ENCODE data around the gene OR8G5. TPM values are rescaled to one million over a fixed set of nuclear protein-coding genes. Genes with fewer than 3 reads are reported as not detected.

OR8G5 gene
- not detected in 2 replicates for total RNA-seq

GRCh38 chr11:124256076-124256475 lies at the start of gene OR8G5:
OR8G5 (plus strand) TSS chr11:124256376; CDS start chr11:124264932, 8,556 bp downstream.

GRCh38 chr11:124240621-124241397 lies 15.4 kb upstream of the OR8G5 start, which contains the start of gene OR8G1:
OR8G1 (plus strand) TSS chr11:124241095; CDS start chr11:124249676, 8,581 bp downstream.

GRCh38 chr11:124313849-124314248 lies 57.7 kb downstream of the OR8G5 start, which contains the start of gene OR8D1:
OR8D1 (minus strand) TSS chr11:124313949; CDS start chr11:124310766, 3,183 bp downstream.

Other genes with a start within 250 kb of the OR8G5 start
- not detected in 2 replicates for gene OR10G4, start 243.4 kb upstream of the OR8G5 start, total RNA-seq
- gene OR10G9, start 233.4 kb upstream of the OR8G5 start, total RNA-seq, result not detected in 2 replicates
- not detected in 2 replicates for gene OR10G8, start 229.6 kb upstream of the OR8G5 start, total RNA-seq
- gene OR10G7, start 215.1 kb upstream of the OR8G5 start, total RNA-seq, result not detected in 2 replicates
- 20.9 and 25.5 TPM in 2 replicates for gene VWA5A, start 140.9 kb upstream of the OR8G5 start, total RNA-seq
- not detected in 2 replicates for gene OR10D3, start 73.0 kb upstream of the OR8G5 start, total RNA-seq
- gene OR8G1, start 15.3 kb upstream of the OR8G5 start, total RNA-seq, result not detected in 2 replicates
- gene OR8D1, start 57.6 kb downstream of the OR8G5 start, total RNA-seq, result under 0.01 TPM in 1 of 2 replicates, not detected in the other
- not detected in 2 replicates for gene OR8D2, start 63.8 kb downstream of the OR8G5 start, total RNA-seq
- gene OR8B2, start 128.1 kb downstream of the OR8G5 start, total RNA-seq, result not detected in 2 replicates
- not detected in 2 replicates for gene OR8B3, start 142.6 kb downstream of the OR8G5 start, total RNA-seq
- not detected in 2 replicates for gene OR8B4, start 168.5 kb downstream of the OR8G5 start, total RNA-seq
- gene OR8B8, start 189.3 kb downstream of the OR8G5 start, total RNA-seq, result not detected in 2 replicates

Measured in bronchial smooth muscle cell (primary cell).